ENCODE results near the gene XRCC1.

DNA sequence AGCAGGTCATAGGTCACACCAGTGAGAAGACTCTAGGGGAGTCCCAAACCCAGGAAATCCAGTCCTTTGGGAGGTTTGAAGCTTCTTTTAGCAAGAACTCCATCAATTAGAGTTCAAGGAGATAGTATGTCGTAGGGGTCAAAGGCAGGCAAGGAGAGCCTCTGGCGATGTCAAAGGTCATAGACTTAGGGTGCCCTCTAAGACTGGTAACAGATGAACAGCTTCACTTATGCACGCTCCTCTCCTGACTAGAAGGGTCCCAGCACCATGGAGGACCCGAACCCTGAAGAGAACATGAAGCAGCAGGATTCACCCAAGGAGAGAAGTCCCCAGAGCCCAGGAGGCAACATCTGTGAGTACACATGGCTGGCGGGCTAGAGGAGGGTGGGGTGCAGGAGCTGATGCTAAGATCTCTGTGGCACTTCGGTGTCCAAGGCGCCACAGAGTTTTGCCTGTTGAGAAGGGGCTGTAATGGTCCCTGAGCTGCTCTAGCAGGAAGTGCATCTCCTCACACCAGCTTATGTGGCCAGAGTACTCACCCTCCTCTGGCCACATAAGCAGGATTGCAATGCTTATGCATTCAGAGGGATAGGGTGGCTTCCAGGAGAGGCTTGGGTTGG lies 21.6 kb upstream of the XRCC1 start:
- no peak for TF ChIP-seq EZH2phosphoT487 (IDR thresholded peaks at IDR 0.05; ENCODE audit: insufficient read depth, low read depth)
- no peak for TF ChIP-seq EZH2 (IDR thresholded peaks at IDR 0.05; ENCODE audit: insufficient read depth, poor library complexity, severe bottlenecking)
